Measurements from ENCODE around the gene ARPP19.
"Not testable (repeated sequence)": the region's sequence is repeated elsewhere in the genome, so short reads cannot be mapped to it uniquely, and the experiment has no call there.

ARPP19 gene

GRCh38 chr15:52551762-52552161 is 17.1 kb downstream of the ARPP19 start:
- no peak for DNase-seq (ENCODE audit: low spot score)

GRCh38 chr15:52551186-52551585 is 17.6 kb downstream of the ARPP19 start:
- DNase-seq (ENCODE audit: low spot score) = not testable (repeated sequence)

GRCh38 chr15:52546031-52546751 is 22.6 kb downstream of the ARPP19 start:
- DNase-seq (ENCODE audit: low spot score) = no peak

DNA sequence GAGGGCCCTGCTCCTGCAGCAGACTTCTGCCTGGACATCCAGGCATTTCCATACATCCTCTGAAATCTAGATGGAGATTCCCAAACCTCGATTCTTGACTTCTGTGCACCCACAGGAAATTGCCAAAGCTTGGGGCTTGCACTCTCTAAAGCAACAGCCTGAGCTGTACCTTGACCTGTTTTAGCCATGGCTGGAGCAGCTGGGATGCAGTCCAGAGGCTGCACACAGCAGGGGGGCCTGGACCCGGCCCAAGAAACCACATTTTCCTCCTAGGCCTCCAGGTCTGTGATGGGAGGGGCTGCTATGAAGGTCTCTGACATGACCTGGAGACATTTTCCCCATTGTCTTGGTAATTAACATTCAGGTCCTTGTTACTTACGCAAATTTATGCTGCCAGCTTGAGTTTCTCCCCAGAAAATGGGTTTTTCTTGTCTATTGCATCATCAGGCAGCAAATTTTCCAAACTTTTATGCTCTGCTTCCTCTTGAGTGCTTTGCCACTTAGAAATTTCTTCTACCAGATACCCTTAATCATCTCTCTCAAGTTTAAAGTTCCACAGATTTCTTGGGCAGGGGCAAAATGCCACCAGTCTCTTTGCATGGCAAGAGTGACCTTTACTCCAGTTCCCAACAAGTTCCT is 28.3 kb downstream of the ARPP19 start:
- DNase-seq (ENCODE audit: low spot score) = no peak

- DNase-seq (ENCODE audit: low spot score) = no peak
These were observed 31.4 kb downstream of the ARPP19 start for GRCh38 chr15:52537459-52537858.

- no peak for DNase-seq (ENCODE audit: low spot score)
These were observed 36.4 kb downstream of the ARPP19 start for GRCh38 chr15:52532427-52532826.

GRCh38 chr15:52529940-52530339 is 38.9 kb downstream of the ARPP19 start:
- DNase-seq (ENCODE audit: low spot score) = no peak

DNA sequence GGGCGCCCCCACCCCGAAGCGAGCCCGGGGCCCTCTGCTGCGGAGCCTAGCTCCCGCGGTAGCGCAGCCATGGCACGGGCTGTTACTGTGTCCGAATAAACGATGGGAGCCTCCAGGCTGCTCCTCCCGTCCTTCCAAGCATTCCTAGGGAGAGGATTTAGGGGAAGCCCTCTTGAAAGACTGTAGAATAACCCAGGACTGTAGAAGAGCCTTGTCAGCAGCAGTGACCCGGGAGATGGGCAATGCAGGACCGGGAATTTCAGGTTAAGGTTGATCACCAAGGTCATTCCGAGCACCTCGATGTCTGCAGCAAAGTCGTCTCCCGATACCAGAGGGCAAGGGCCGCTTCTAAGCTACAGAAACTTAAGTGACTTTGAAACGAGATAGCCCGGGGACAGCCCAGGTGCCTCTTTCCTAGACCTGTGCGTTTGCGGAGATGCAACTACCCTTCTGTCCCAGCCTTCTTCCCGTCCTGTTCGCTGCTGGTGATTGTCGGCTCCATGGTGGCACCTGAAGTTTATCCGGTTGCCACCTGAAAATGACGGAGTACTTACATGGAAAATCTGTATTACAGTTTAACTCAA is 39.4 kb downstream of the ARPP19 start:
- peak; percentile 32 for DNase-seq (ENCODE audit: low spot score)

DNA sequence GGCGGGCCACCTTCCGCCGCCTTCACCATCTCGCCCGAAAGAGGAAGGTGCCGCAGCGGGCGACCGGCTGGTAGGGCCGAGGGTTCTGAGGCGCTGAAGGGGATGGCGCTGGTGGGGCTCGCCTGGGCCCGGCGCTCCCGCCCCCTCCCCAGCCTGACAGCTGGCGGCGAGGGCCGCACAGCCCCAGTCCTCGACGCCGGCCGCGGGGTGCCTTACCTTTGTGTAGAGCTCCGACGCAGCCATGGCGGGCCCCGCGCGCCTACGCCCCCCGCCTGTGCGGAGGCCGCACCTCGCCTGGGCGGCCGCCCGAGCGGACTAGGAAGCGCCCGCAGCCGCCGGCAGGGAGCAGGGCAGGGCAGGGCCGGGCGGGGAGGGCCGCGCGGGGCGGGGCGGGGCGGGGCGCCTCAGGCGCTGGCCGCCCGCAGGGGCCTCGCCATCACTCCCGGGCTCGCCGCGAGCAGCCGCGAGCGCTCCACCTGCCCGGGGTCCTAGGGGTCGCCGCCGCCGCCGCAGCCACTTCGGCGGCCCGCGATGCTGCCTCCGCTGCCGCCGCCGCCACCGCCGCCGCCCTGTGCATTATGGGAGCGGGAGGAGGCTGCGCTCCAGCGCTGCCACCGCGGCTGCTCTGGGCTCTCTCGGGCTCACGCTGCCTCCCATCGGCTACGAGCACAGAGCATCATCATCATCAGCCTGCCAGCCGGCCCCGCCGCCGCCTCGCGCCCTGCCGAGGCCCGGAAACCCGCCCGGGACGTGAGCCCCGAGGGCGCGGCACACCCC is 40.1 kb downstream of the ARPP19 start, which contains the start of gene MYO5A:
TSS of gene MYO5A (minus strand) at position 317 of the 777 bp plus-strand sequence. CDS start at position 243, 74 bp downstream.
- peak; percentile 67 for DNase-seq (ENCODE audit: low spot score)

- DNase-seq (ENCODE audit: low spot score) = peak; percentile 30
These were observed 40.8 kb downstream of the ARPP19 start for GRCh38 chr15:52527911-52528563.

DNA sequence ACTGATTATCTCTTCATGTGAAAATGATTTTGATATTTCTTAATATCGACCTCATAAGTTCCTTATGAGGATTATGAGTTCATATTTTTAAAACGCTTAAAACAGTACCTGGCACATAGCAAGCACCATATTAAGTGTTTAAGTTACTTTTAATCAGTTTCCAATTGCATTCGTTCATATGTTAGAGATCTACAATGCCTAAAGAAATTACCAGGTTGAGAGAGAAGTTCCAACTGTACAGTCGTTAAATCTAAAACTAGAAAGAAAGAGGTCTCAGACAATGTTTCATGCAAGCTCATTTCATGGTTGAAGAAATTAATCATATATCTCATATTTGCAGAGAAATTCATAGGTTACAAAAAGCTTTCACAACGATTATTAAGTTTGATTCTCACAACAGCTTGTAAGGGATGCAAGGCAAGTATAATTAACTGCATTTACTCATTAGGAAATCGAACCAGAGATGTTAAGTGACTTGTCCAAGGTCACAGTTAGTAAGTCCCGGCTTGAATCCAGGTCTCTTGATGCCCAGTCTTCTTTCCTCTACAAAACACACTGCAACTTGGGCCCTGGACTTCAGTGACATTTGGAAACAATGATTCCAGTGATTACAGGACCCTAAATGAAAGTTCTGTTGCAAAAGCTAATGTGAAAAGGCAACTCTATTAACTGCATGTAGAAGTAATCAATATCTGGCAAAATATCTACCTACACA is 41.5 kb downstream of the ARPP19 start:
- no peak for DNase-seq (ENCODE audit: low spot score)

GRCh38 chr15:52524223-52525136 is 44.4 kb downstream of the ARPP19 start:
- no peak for DNase-seq (ENCODE audit: low spot score)

DNA sequence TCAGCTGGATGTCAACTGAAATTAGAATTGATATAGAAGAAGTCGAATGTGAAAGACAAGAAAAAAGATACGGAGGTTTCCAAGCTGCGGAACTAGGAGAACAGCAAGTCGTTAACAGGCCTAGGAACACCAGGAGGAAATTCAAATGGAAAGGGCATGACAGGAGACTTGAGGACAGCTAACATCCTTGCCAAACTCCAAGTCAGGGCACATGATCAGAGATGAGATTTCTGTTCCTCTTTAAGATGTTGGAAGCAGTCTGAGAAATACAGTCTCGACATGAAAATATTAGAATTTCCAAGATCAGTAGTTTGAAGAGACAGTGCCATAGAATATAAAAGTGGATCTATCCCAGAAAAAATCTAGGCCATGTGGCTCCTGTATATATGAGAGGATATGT is 45.2 kb downstream of the ARPP19 start:
- no peak for DNase-seq (ENCODE audit: low spot score)

DNA sequence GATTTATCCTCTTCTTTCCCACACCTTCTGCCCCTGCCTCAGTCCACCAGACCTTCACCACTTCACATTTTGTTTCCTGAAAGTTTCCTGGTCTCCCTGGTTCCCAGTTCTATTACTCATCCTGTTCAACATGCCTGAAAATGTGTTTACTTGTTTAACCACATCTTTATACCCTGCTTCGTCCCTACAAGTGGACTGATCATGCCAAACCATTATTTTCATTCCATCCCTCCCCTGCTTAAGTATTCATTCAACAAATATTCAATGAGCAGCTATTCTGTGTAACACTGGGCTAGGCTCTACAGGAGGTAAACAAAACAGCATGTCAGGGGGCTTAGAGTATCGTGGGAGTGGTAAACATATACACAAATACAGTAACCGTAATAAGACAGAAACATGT is 45.6 kb downstream of the ARPP19 start:
- no peak for DNase-seq (ENCODE audit: low spot score)

DNA sequence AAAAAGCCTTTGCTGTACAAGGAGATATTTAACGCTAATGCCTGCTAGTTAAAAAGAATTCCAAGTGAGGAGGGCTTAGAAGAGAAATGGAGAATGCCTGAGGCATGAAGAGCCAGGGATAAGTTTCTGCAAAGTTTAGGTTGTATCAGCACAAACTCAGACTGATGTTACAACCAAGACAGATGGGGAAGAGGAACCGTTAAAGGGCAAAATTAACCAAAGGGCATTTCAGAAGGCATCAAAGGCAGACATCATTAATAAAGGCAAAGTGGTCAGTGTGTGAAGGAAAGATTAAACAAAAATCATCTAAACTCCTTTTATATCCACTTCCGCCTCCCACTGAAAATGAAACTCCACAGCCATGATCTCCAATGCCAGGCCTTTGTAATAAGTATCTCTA is 47.1 kb downstream of the ARPP19 start:
- DNase-seq (ENCODE audit: low spot score) = no peak

DNA sequence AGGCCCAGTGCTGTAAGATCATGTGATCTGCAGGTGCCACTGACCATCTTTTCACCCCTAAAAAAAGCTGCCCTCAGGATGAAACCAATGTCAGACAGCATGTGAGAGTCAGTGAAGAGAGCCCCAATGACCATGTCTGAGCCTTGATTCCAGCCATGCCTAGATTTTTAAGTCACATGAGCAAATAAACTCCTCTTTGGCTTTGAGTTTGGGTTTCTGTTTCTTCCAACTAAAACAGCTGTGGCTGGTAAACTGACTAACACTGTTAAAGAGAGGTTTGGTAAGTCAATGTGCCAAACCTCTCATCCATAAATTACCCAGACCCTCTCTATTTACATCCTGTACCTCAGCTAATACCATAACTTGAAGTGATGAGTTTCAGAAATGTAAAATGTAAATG is 48.4 kb downstream of the ARPP19 start:
- no peak for DNase-seq (ENCODE audit: low spot score)

- DNase-seq (ENCODE audit: low spot score) = no peak
These were observed 50.1 kb downstream of the ARPP19 start for GRCh38 chr15:52518487-52519371.

GRCh38 chr15:52517014-52517413 is 51.8 kb downstream of the ARPP19 start:
- DNase-seq (ENCODE audit: low spot score) = no peak

GRCh38 chr15:52515343-52515742 is 53.5 kb downstream of the ARPP19 start:
- DNase-seq (ENCODE audit: low spot score) = no peak
